Measurements from ENCODE around the gene SEZ6L.

DNA sequence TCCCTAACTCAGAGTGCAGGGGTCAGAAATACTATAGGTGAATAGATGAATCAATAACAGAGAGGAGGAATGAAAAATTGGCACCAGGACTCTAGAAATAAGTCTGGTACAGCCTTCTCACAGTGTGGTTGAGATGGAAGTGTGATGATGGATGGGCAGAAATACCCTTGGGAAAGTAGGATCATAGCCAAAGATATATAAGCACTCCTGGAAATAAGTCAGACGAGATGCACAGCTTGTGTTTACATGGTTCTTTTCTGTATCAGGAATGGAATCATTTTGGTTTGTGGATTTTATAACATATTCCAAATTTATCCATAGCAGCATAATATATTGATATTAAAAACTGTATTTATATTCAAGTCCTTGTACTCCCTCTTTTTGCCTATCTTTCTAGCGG, 33.5 kb upstream of the SEZ6L start:
- TF ChIP-seq, protein P1, sequence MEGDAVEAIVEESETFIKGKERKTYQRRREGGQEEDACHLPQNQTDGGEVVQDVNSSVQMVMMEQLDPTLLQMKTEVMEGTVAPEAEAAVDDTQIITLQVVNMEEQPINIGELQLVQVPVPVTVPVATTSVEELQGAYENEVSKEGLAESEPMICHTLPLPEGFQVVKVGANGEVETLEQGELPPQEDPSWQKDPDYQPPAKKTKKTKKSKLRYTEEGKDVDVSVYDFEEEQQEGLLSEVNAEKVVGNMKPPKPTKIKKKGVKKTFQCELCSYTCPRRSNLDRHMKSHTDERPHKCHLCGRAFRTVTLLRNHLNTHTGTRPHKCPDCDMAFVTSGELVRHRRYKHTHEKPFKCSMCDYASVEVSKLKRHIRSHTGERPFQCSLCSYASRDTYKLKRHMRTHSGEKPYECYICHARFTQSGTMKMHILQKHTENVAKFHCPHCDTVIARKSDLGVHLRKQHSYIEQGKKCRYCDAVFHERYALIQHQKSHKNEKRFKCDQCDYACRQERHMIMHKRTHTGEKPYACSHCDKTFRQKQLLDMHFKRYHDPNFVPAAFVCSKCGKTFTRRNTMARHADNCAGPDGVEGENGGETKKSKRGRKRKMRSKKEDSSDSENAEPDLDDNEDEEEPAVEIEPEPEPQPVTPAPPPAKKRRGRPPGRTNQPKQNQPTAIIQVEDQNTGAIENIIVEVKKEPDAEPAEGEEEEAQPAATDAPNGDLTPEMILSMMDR (IDR thresholded peaks at IDR 0.05 in 8 of 11, conservative IDR thresholded peaks at IDR 0.05 in 3 of 11) = no peak
- no peak for TF ChIP-seq POLR2A (IDR thresholded peaks at IDR 0.05)
- no peak for TF ChIP-seq POLR2AphosphoS5 (IDR thresholded peaks at IDR 0.05)

Measured in spleen (tissue), 7 donors.